ENCODE measurements around the gene TBCCD1. TPM values are rescaled to one million over a fixed set of nuclear protein-coding genes. Genes with fewer than 3 reads are reported as not detected.

TBCCD1 gene
- polyA plus RNA-seq, 1 donor from 2014 or later = 13.4 TPM

DNA sequence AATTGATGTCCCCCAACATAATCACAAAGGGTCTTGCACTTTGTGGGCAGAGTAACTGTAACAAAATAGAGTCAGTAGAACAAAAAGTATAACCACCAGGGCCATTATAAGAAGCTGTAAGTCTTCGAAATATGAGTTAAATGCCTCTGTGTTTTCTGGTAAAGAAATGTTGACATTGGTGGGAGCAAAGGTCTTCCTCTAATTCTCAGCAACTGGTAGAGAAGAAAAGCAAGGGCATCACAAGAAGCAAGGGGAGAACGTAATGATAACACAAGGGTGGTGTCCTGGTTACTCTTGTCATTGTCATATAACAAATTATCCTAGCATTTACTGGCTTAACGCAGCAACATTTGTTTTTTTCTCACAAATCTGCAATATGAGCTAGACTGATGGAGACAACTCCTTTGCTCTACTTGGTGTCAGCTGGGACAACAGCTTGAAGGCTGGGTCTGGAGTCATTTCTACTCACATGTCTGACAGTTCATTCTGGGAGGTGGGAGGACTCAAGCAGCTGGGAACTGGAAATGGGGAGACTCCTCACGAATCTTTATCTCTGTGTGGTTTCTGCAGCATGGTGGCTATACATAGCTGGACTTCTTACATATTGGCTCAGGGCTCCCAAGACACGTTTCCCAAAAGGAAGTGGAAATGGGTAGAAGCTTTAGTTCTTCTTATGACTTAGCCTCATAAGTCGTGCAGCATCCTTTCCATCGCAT is 23.6 kb upstream of the TBCCD1 start:
- no peaks in the 10 kb centered on the region for H3K27me3 ChIP-seq (ENCODE audit: insufficient read depth, low read depth, low read length)
- no peak overlapping the region for H2AFZ ChIP-seq (ENCODE audit: low read depth, low read length)
- TF ChIP-seq SMC3 (conservative IDR thresholded peaks at IDR 0.05; ENCODE audit: poor library complexity) (no peak), MXI1 (conservative IDR thresholded peaks at IDR 0.05; ENCODE audit: poor library complexity, severe bottlenecking) (no peak), EP300 (conservative IDR thresholded peaks at IDR 0.05; ENCODE audit: poor library complexity, severe bottlenecking) (no peak), RAD21 (conservative IDR thresholded peaks at IDR 0.05) (no peak), EZH2 (IDR thresholded peaks at IDR 0.05; ENCODE audit: borderline replicate concordance, insufficient read depth, low read length, poor library complexity, severe bottlenecking) (no peak), POLR2AphosphoS5 (IDR thresholded peaks at IDR 0.05) (no peak), TAF1 (IDR thresholded peaks at IDR 0.05; ENCODE audit: low read depth) (no peak)
- TF ChIP-seq, protein P1, sequence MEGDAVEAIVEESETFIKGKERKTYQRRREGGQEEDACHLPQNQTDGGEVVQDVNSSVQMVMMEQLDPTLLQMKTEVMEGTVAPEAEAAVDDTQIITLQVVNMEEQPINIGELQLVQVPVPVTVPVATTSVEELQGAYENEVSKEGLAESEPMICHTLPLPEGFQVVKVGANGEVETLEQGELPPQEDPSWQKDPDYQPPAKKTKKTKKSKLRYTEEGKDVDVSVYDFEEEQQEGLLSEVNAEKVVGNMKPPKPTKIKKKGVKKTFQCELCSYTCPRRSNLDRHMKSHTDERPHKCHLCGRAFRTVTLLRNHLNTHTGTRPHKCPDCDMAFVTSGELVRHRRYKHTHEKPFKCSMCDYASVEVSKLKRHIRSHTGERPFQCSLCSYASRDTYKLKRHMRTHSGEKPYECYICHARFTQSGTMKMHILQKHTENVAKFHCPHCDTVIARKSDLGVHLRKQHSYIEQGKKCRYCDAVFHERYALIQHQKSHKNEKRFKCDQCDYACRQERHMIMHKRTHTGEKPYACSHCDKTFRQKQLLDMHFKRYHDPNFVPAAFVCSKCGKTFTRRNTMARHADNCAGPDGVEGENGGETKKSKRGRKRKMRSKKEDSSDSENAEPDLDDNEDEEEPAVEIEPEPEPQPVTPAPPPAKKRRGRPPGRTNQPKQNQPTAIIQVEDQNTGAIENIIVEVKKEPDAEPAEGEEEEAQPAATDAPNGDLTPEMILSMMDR (IDR thresholded peaks at IDR 0.05; ENCODE audit: poor library complexity, severe bottlenecking) = no peak
- TF ChIP-seq, protein P2, sequence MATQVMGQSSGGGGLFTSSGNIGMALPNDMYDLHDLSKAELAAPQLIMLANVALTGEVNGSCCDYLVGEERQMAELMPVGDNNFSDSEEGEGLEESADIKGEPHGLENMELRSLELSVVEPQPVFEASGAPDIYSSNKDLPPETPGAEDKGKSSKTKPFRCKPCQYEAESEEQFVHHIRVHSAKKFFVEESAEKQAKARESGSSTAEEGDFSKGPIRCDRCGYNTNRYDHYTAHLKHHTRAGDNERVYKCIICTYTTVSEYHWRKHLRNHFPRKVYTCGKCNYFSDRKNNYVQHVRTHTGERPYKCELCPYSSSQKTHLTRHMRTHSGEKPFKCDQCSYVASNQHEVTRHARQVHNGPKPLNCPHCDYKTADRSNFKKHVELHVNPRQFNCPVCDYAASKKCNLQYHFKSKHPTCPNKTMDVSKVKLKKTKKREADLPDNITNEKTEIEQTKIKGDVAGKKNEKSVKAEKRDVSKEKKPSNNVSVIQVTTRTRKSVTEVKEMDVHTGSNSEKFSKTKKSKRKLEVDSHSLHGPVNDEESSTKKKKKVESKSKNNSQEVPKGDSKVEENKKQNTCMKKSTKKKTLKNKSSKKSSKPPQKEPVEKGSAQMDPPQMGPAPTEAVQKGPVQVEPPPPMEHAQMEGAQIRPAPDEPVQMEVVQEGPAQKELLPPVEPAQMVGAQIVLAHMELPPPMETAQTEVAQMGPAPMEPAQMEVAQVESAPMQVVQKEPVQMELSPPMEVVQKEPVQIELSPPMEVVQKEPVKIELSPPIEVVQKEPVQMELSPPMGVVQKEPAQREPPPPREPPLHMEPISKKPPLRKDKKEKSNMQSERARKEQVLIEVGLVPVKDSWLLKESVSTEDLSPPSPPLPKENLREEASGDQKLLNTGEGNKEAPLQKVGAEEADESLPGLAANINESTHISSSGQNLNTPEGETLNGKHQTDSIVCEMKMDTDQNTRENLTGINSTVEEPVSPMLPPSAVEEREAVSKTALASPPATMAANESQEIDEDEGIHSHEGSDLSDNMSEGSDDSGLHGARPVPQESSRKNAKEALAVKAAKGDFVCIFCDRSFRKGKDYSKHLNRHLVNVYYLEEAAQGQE (IDR thresholded peaks at IDR 0.05; ENCODE audit: borderline replicate concordance) = no peak
- no peak overlapping the region for H3K27ac ChIP-seq (ENCODE audit: low read length)
- H3K36me3 ChIP-seq (ENCODE audit: insufficient read depth, low read length) = no peaks in the 10 kb centered on the region
- no peaks in the 10 kb centered on the region for H3F3A ChIP-seq (ENCODE audit: insufficient read depth, low read length, poor library complexity, severe bottlenecking)
- H3K9me2 ChIP-seq (ENCODE audit: insufficient read depth, low read length) = no peaks in the 10 kb centered on the region
- H3K9me3 ChIP-seq (ENCODE audit: low read length) = no peaks in the 10 kb centered on the region
- H3K79me2 ChIP-seq (replicated peaks; ENCODE audit: insufficient read depth, low read length) = no peaks in the 10 kb centered on the region
- H3K9ac ChIP-seq (ENCODE audit: low read length) = no peak overlapping the region
- H4K20me1 ChIP-seq (ENCODE audit: insufficient read depth) = no peaks in the 10 kb centered on the region
- no peak overlapping the region for H3K4me3 ChIP-seq (ENCODE audit: low read length)
- H3K4me2 ChIP-seq (ENCODE audit: low read length) = no peak overlapping the region

DNA sequence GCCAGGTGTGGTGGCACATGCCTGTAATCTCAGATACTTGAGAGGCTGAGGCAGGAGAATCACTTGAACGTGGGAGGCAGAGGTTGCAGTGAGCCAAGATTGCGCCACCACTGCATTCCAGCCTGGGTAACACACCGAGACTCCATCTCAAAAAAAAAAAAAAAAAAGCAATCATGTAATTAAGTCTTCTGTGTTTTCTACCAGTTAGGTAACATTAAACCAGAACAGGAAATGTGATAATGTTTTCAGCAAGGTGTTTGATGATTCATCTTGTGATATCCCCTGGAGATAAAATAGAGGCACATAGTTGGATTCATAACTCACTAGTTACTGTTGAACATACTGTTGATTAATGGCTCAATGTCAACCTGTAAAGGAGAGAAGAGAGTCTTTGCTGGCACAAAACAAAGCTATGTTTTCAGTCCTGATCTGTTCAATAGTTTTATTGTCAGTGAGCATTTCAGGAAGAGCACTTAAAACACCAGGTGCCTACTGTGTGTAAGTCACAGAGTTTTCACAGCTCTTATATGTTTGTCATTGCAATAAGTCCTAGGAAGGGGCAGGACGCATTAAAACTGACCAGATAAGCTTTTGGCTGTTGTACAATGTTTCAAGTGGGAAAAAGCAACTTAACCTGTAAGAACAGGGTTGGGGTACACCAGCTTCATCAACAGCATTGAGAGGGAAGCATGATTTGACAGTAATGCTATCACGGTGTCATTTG is 22.9 kb upstream of the TBCCD1 start:
- no peak overlapping the region for H3K4me2 ChIP-seq (ENCODE audit: low read length)
- TF ChIP-seq EZH2 (IDR thresholded peaks at IDR 0.05; ENCODE audit: borderline replicate concordance, insufficient read depth, low read length, poor library complexity, severe bottlenecking) (no peak), EP300 (conservative IDR thresholded peaks at IDR 0.05; ENCODE audit: poor library complexity, severe bottlenecking) (no peak), POLR2AphosphoS5 (IDR thresholded peaks at IDR 0.05) (no peak), MXI1 (conservative IDR thresholded peaks at IDR 0.05; ENCODE audit: poor library complexity, severe bottlenecking) (no peak), RAD21 (conservative IDR thresholded peaks at IDR 0.05) (no peak), SMC3 (conservative IDR thresholded peaks at IDR 0.05; ENCODE audit: poor library complexity) (no peak), TAF1 (IDR thresholded peaks at IDR 0.05; ENCODE audit: low read depth) (no peak)
- TF ChIP-seq, protein P1 (IDR thresholded peaks at IDR 0.05; ENCODE audit: poor library complexity, severe bottlenecking) = no peak
- TF ChIP-seq, protein P2 (IDR thresholded peaks at IDR 0.05; ENCODE audit: borderline replicate concordance) = no peak
- no peaks in the 10 kb centered on the region for H3K36me3 ChIP-seq (ENCODE audit: insufficient read depth, low read length)
- no peak overlapping the region for H3K9ac ChIP-seq (ENCODE audit: low read length)
- H3F3A ChIP-seq (ENCODE audit: insufficient read depth, low read length, poor library complexity, severe bottlenecking) = no peaks in the 10 kb centered on the region
- H3K27ac ChIP-seq (ENCODE audit: low read length) = no peak overlapping the region
- no peaks in the 10 kb centered on the region for H4K20me1 ChIP-seq (ENCODE audit: insufficient read depth)
- no peak overlapping the region for H2AFZ ChIP-seq (ENCODE audit: low read depth, low read length)
- H3K9me2 ChIP-seq (ENCODE audit: insufficient read depth, low read length) = no peaks in the 10 kb centered on the region
- H3K4me3 ChIP-seq (ENCODE audit: low read length) = no peak overlapping the region
- no peaks in the 10 kb centered on the region for H3K27me3 ChIP-seq (ENCODE audit: insufficient read depth, low read depth, low read length)
- no peaks in the 10 kb centered on the region for H3K9me3 ChIP-seq (ENCODE audit: low read length)
- no peaks in the 10 kb centered on the region for H3K79me2 ChIP-seq (replicated peaks; ENCODE audit: insufficient read depth, low read length)

All from neural cell (in vitro differentiated cells).